NOMO-1 (cell line): Measurements from ENCODE around the gene TUBGCP5.
"Not testable (repeated sequence)": the region's sequence is repeated elsewhere in the genome, so short reads cannot be mapped to it uniquely, and the experiment has no call there.

Source experiments
- DNase-seq, 2 experiments: peaks; one replicate each; lab custom pipeline; 2025; ENCODE audit not compliant: unreplicated experiment in 2 of 2; lab: John Stamatoyannopoulos, UW

Gene TUBGCP5

GRCh38 chr15:23043535-23043934 lies 4.2 kb upstream of the TUBGCP5 start:
- not testable (repeated sequence) for DNase-seq

- not testable (repeated sequence) for DNase-seq
Observed at GRCh38 chr15:23041736-23042135, 2.4 kb upstream of the TUBGCP5 start.

- peak in 1 of 2 experiments; percentile 48 for DNase-seq
Observed at GRCh38 chr15:23039917-23040281, 530 bp upstream of the TUBGCP5 start.

GRCh38 chr15:23038726-23039142 lies 635 bp downstream of the TUBGCP5 start:
- DNase-seq, result peak; percentile 42 to 65

GRCh38 chr15:23035964-23036566 lies 3.3 kb downstream of the TUBGCP5 start:
- peak in 1 of 2 experiments; percentile 35 for DNase-seq

GRCh38 chr15:23033979-23034378 lies 5.4 kb downstream of the TUBGCP5 start:
- DNase-seq, result no peak

- DNase-seq, result no peak
Observed at GRCh38 chr15:23026218-23026617, 13.2 kb downstream of the TUBGCP5 start.

- DNase-seq, result no peak
Observed at GRCh38 chr15:23022156-23022555, 17.2 kb downstream of the TUBGCP5 start.

- no peak for DNase-seq
Observed at GRCh38 chr15:23014394-23015000, 24.9 kb downstream of the TUBGCP5 start.

GRCh38 chr15:23013681-23014080 lies 25.7 kb downstream of the TUBGCP5 start:
- no peak for DNase-seq

GRCh38 chr15:23012616-23013015 lies 26.8 kb downstream of the TUBGCP5 start:
- DNase-seq, result not testable (repeated sequence)

- DNase-seq, result no peak
Observed at GRCh38 chr15:23003736-23004135, 35.6 kb downstream of the TUBGCP5 start.

GRCh38 chr15:23002920-23003319 lies 36.4 kb downstream of the TUBGCP5 start:
- no peak for DNase-seq

- DNase-seq, result no peak
Observed at GRCh38 chr15:22995795-22996194, 43.6 kb downstream of the TUBGCP5 start.

GRCh38 chr15:22992024-22992326 lies 47.4 kb downstream of the TUBGCP5 start:
- peak in 1 of 2 experiments; percentile 14 for DNase-seq

GRCh38 chr15:22989576-22990477 lies 49.5 kb downstream of the TUBGCP5 start:
- DNase-seq, result no peak

- DNase-seq, result no peak
Observed at GRCh38 chr15:22988811-22989210, 50.6 kb downstream of the TUBGCP5 start.

GRCh38 chr15:22981931-22982330 lies 57.4 kb downstream of the TUBGCP5 start:
- DNase-seq, result not testable (repeated sequence)

- DNase-seq, result no peak
Observed at GRCh38 chr15:22981051-22981840, 58.1 kb downstream of the TUBGCP5 start.

GRCh38 chr15:22980189-22981050 lies 58.9 kb downstream of the TUBGCP5 start, which contains the start of gene CYFIP1:
TSS of gene CYFIP1 (minus strand) at chr15:22980368. CDS start at chr15:22947285, 33,083 bp downstream.
- DNase-seq, result peak in 1 of 2 experiments; percentile 17
